Retinal pigment epithelial cell (primary cell): ENCODE measurements around the gene RABL6.
"Not testable (repeated sequence)": the region's sequence is repeated elsewhere in the genome, so short reads cannot be mapped to it uniquely, and the experiment has no call there.

Experiments used
- DNase-seq: peaks from one replicate; pipeline ENCODE4 v3.0.0-alpha.2; 2010; ENCODE audit warnings: low read depth
- H3K4me3 ChIP-seq: 2 replicates; pipeline ENCODE4 v1.5.1; 2011; ENCODE audit warnings: mild to moderate bottlenecking, low read length, control low read depth, moderate library complexity
- TF ChIP-seq, protein P1 (sequence below): conservative IDR thresholded peaks from 2 replicates; pipeline ENCODE4 v1.5.1; 2011; ENCODE audit warnings: low read depth, low read length, control low read depth, inconsistent platforms

RABL6 gene

DNA sequence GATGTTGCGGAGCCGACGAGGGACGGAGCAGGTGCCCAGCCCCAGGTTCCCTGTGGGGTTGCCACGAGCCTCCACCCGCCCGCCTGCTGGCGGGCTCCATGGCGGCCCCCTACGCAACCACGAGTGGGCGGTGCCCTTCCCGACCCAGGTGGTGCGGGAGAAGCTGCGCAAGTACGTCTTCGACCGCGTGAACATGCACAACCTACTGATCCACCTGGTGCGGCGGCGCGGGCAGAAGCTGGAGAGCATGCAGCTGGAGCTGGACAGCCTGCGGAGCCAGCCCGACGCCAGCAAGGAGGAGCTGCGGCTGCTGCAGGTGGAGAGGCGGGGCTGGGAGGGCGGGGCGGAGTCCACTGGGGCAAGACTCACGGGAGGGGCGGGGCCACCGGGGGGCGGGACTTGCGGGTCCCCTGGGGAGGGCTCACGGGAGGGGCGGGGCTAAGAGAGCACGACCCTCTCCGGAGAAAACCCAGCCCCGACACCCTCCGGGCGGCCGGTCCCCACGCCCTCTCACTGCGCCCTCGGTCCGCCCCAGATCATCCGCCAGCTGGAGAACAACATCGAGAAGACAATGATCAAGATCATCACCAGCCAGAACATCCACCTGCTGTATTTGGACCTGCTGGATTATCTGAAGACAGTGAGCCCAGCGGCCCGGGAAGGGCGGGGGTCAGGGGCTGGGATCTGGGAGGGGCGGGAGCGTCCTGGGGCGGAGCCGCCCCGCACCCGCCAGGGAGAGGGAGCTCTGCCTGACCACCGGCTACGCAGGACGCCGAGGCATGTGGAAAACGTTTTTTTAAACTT is 7.7 kb upstream of the RABL6 start:
- peak overlapping the region; percentile 52 for H3K4me3 ChIP-seq
- TF ChIP-seq, protein P1, sequence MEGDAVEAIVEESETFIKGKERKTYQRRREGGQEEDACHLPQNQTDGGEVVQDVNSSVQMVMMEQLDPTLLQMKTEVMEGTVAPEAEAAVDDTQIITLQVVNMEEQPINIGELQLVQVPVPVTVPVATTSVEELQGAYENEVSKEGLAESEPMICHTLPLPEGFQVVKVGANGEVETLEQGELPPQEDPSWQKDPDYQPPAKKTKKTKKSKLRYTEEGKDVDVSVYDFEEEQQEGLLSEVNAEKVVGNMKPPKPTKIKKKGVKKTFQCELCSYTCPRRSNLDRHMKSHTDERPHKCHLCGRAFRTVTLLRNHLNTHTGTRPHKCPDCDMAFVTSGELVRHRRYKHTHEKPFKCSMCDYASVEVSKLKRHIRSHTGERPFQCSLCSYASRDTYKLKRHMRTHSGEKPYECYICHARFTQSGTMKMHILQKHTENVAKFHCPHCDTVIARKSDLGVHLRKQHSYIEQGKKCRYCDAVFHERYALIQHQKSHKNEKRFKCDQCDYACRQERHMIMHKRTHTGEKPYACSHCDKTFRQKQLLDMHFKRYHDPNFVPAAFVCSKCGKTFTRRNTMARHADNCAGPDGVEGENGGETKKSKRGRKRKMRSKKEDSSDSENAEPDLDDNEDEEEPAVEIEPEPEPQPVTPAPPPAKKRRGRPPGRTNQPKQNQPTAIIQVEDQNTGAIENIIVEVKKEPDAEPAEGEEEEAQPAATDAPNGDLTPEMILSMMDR, result no peak
- DNase-seq, result peak; percentile 30

DNA sequence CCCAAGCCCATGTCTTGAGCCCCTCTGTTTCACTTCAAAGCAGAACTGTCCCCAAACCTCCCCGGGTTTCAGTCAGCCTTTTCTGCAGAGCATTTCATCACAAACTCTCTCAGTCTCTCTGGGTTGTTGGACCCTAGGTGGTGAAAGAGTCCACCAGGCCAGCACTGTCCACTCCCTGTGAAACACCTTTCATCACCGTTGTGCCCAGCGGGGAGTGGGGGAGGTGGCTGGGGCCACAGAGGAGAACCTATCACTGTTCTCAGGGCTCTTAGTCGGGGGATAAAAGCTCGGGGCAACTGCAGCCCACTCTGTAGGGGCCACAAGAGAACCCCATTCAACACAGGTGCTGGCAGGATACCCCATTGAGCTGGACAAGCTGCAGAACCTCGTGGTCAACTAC is 5.4 kb upstream of the RABL6 start:
- DNase-seq, result no peak

DNA sequence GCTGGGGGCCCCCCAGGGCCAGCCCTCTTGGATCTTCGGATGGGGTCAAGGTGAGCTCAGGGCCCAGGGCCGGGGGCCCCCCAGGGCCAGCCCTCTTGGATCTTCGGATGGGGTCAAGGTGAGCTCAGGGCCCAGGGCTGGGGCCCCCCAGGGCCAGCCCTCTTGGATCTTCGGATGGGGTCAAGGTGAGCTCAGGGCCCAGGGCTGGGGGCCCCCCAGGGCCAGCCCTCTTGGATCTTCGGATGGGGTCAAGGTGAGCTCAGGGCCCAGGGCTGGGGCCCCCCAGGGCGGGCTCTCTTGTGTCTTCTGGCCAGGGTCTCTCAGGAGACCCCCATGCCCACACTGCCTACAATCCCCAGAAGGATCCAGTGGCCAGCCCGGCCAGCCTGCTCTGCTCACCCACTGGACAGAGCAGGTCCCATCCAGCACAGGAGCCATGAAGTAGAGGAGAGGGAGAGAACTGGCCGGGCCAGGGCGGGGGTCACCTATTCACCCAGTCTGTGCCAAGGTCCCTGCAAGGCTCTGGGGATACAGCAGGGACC is 4.7 kb upstream of the RABL6 start:
- H3K4me3 ChIP-seq, DNase-seq: not testable (repeated sequence)

More for the DNA sequence above, 5.4 kb upstream of the RABL6 start:
- TF ChIP-seq, protein P1, result no peak
- no peak overlapping the region for H3K4me3 ChIP-seq

DNA sequence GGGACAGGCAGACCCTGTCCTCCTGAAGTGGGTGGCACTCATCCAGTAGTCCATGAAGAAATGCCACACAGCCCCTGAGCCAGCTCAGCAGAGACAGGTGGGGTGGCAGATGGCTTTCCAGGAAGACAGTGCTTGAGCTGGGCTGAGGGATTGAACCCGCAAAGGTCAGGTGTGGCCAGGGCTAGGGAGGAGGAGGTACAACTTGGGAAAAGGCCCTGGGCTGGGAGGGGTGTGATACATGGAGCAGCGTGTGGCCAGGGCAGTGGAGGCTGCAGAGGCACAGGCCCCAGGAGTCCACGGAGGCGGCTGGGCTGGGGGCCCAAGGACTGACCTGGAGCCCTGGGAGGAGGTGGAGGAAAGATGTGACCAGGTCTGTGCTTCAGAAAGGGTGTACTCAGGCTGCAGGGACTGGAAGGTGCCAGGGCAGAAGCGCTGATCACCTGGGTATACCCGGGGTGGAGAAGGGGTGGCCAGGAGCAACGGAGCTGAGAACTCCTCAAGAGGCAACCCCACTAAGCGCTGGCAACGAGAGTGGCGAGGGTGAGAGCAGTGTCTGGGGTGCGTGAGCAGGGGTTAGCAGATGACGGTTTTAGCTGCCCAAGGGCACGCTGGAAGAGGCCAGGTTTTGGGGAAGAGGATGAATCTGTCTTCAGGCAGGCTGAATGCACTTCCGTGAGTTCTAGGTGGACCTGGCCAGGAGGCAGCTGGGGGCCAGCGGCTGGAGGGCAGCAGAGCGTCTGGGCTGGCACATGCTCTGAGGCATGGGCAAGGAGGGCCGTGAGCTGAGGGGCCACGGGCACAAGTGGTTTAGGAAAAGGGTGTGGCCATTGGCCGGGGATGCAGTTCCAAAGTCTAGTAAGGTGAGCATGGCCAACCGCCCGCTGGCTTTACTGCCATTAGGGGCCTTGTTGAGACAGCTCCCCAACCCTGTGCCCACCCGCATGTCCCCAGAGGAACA is 3.9 kb upstream of the RABL6 start:
- TF ChIP-seq, protein P1, result no peak
- H3K4me3 ChIP-seq, result no peak overlapping the region
- no peak for DNase-seq

DNA sequence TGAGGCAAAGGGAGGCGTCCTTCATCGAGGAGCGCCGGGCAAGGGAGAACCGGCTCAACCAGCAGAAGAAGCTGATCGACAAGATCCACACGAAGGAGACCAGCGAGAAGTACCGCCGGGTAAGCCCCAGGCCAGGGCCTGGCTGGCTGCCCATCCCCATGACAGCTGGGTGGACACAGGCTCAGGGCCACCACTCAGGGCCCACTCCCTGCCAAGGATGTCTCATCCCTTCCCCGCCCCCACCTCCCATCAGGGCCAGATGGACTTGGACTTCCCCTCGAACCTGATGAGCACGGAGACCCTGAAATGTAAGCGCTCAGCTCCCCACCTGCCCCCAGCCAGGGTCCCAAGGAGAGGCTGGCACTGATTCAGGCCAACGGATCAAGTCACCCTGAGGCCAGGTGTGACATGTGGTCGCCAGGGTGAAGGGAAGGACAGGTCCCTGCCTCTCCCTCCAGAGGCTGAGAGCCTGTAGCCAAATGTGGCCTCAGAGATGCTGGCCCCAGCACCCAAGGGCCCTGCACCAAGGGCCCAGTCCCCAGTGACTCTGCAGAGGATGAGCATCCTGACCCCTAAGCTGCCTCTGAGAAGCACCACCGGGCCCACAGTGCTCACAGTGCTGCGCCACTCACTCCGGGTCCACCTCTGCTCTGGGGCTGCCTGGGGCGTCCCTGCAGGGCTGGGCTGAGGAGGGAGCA is 3.1 kb upstream of the RABL6 start:
- TF ChIP-seq, protein P1, result no peak
- DNase-seq, result no peak
- H3K4me3 ChIP-seq, result no peak overlapping the region

DNA sequence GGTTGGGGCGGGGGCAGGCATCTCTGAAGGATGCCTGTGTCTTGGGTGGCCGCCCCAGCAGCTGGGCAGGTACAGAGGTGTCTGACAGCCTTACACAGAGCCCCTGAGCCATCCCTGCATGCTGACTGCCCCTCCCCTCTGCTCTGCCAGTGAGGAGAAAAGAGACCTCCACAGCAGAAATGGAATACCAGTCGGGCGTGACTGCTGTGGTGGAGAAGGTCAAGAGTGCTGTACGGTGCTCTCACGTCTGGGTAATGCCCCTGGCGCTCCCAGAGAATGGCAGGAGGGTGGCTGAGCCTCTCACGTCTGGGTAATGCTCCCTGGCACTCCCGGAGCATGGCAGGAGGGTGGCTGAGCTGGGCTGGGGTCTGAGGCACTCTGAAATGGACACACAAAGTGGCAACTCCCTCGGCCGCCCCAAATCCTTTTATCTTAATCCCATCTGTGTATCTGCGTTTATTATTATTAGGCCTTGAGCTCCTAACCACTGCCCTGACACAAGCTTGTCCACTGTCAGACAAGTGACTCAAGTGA is 2.5 kb upstream of the RABL6 start:
- TF ChIP-seq, protein P1, result no peak
- H3K4me3 ChIP-seq, result no peak overlapping the region
- no peak for DNase-seq
